HepG2 (cell line): ENCODE data around the gene DPP3. TPM values are rescaled to one million over a fixed set of nuclear protein-coding genes. Genes with fewer than 3 reads are reported as not detected.

Experiments
- AGO1 ChIP-seq: fragments of 200-400 bp; formaldehyde crosslinking; IDR thresholded peaks from 2 replicates; pipeline ENCODE4 v1.6.1; 2017; ENCODE audit warnings: mild to moderate bottlenecking, low read depth, low read length, moderate library complexity; ENCODE audit not compliant: poor library complexity, severe bottlenecking
- AGO2 ChIP-seq: fragments of 200-400 bp; formaldehyde crosslinking; optimal IDR thresholded peaks from 2 replicates; pipeline ENCODE3; 2017; ENCODE audit warnings: mild to moderate bottlenecking, low read depth, low read length, moderate library complexity
- MXI1 ChIP-seq: IDR thresholded peaks from 3 replicates; pipeline ENCODE4 v1.6.1; 2012; ENCODE audit warnings: low read depth, low read length, inconsistent platforms, borderline replicate concordance
- NR2C2 ChIP-seq: sonication (generic); formaldehyde crosslinking; IDR thresholded peaks from 2 replicates; pipeline ENCODE4 v1.4.0; 2020; ENCODE audit warnings: missing genetic modification reagents, mild to moderate bottlenecking, moderate library complexity, borderline replicate concordance
- NR2F1 ChIP-seq, 2 experiments: fragments of 450-650 bp in 1 of 2; formaldehyde crosslinking in 1 of 2; IDR thresholded peaks; 2 replicates each; pipeline versions ENCODE4 v1.5.0 to v1.6.1; 2016 to 2020; ENCODE audit warnings: mild to moderate bottlenecking in 1 of 2, missing compliant biosample characterization in 1 of 2, missing genetic modification reagents in 1 of 2, moderate library complexity in 1 of 2
- SRSF4 ChIP-seq: fragments of 200-400 bp; formaldehyde crosslinking; IDR thresholded peaks from one replicate; pipeline ENCODE4 v1.6.1; 2018; ENCODE audit warnings: mild to moderate bottlenecking, low read depth, low read length, moderate library complexity; ENCODE audit not compliant: poor library complexity, severe bottlenecking
- TGIF2 ChIP-seq: IDR thresholded peaks from 2 replicates; pipeline ENCODE4 v1.6.1; 2016; ENCODE audit warnings: control low read depth, missing compliant biosample characterization
- XRCC5 ChIP-seq: fragments of 200-400 bp; formaldehyde crosslinking; optimal IDR thresholded peaks from 2 replicates; pipeline ENCODE3; 2017; ENCODE audit warnings: mild to moderate bottlenecking, low read length
- ZFP62 ChIP-seq: sonication (generic); formaldehyde crosslinking; IDR thresholded peaks from 2 replicates; pipeline ENCODE4 v1.4.0; 2020; ENCODE audit warnings: missing genetic modification reagents
- ZNF33B ChIP-seq: sonication (generic); formaldehyde crosslinking; IDR thresholded peaks from 2 replicates; pipeline ENCODE4 v1.5.1; 2020; ENCODE audit warnings: mild to moderate bottlenecking, missing genetic modification reagents
- ZNF768 ChIP-seq: sonication (generic); formaldehyde crosslinking; IDR thresholded peaks from 2 replicates; pipeline ENCODE4 v1.4.0; 2020; ENCODE audit warnings: missing genetic modification reagents
- polyA plus RNA-seq, 8 experiments: library from polyadenylated mRNA; depleted of rRNA in 3 of 8; stranded (reverse) in 7 of 8; unstranded in 1 of 8; fragments of >200 nt; fragmentation: Illumina TruSeq in 4 of 8; extraction: Trizol in 4 of 8; gene quantifications; 2 replicates each; pipeline versions ENCODE4 v1.2.1 to v1.2.3, GENCODE V29; 2011 to 2016; ENCODE audit warnings: low read depth in 4 of 8, missing spikeins in 1 of 8, mixed read lengths in 1 of 8; ENCODE audit not compliant: insufficient read depth in 1 of 8
- total RNA-seq, 5 experiments: library from RNA; depleted of rRNA; stranded (reverse); fragments of >200 nt; fragmentation: Illumina TruSeq; extraction: Trizol; gene quantifications; 2 replicates each; pipeline ENCODE4 v1.2.3, GENCODE V29; 2016; ENCODE audit warnings: low read depth in 1 of 5
- TF ChIP-seq, protein P1 (sequence below), 2 experiments: sonication (generic) in 1 of 2; formaldehyde crosslinking in 1 of 2; IDR thresholded peaks; 2 replicates each; pipeline versions ENCODE4 v1.5.1 to v1.6.1; 2011 to 2020; ENCODE audit warnings: borderline replicate concordance in 1 of 2, low read depth in 1 of 2, low read length in 1 of 2, mild to moderate bottlenecking in 1 of 2, missing genetic modification reagents in 1 of 2, moderate library complexity in 1 of 2
- TF ChIP-seq, protein P2 (sequence below): sonication (generic); formaldehyde crosslinking; IDR thresholded peaks from 2 replicates; pipeline ENCODE4 v1.5.1; 2020; ENCODE audit warnings: missing genetic modification reagents, mild to moderate bottlenecking, borderline replicate concordance
- TF ChIP-seq, protein P3 (sequence below): sonication (generic); formaldehyde crosslinking; IDR thresholded peaks from 2 replicates; pipeline ENCODE4 v1.4.0; 2020; ENCODE audit warnings: missing genetic modification reagents
- TF ChIP-seq, protein P4 (sequence below): IDR thresholded peaks from 2 replicates; pipeline ENCODE4 v1.6.1; 2016; ENCODE audit warnings: missing biosample characterization, missing genetic modification reagents, low read depth
- TF ChIP-seq, protein P5 (sequence below): sonication (generic); formaldehyde crosslinking; IDR thresholded peaks from 2 replicates; pipeline ENCODE4 v1.9.0; 2022; ENCODE audit warnings: missing genetic modification reagents, mild to moderate bottlenecking, borderline replicate concordance

The DPP3 gene
- total and polyA plus RNA-seq, 2 of the 13 experiments (the other 11 are each of a cell fraction or from before 2014, with no cell fraction given), result 38.4 to 59.8 TPM

DNA sequence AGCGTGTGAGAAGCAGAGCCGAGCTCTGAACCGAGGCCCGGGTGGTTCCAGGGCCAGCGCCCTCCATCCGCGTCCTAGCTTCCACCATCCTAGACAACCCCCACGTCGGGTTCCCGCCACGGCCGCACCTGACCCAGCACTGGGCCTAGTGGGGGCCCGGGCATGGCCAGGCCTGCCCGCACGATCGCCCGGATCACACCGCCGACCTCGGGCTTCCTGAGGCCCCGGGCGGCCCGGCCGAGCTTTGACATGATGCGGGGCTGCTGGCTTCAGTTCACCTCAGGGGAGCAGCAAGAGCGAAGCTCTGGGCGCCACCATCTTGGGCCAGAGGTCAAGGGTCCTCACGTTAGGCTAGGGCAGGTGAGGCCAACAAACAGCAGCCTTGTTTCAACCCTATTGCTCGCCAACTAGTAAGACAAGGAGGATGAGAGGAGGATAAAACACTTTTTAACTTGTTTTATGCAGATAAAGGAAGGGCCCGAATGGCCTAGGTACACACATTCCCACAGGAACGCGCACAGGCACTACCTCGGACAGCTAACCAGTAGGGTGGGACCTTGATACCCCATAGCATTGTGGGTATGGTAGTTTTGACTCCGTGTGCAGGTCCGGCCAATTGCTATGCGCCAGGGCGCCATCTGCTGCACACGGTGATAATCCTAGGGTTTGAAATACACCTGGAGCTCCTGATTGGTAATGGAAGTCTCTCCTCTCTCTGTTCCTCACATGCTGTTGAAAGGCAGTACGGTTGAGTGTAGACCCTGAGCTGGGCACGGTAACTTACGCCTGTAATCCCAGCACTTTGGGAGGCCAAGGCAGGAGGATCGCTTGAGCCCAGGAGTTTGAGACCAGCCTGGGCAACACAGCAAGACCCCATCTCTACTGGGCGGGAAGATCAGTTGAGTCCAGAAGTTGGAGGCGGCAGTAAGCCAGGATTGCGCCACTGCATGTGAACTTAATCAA, 41.4 kb upstream of the DPP3 start, which contains the start of gene MRPL11 (continued):
- TF ChIP-seq, protein P1, sequence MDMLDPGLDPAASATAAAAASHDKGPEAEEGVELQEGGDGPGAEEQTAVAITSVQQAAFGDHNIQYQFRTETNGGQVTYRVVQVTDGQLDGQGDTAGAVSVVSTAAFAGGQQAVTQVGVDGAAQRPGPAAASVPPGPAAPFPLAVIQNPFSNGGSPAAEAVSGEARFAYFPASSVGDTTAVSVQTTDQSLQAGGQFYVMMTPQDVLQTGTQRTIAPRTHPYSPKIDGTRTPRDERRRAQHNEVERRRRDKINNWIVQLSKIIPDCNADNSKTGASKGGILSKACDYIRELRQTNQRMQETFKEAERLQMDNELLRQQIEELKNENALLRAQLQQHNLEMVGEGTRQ (IDR thresholded peaks at IDR 0.05; ENCODE audit: low read depth, low read length), result no peak
- TF ChIP-seq, protein P1 (CRISPR knock-in tag; IDR thresholded peaks at IDR 0.05; ENCODE audit: borderline replicate concordance), result 0 out of 2 replicates have a peak, but pooled peaks have one; percentile 35
- no peak for TF ChIP-seq XRCC5
- TF ChIP-seq, protein P2, sequence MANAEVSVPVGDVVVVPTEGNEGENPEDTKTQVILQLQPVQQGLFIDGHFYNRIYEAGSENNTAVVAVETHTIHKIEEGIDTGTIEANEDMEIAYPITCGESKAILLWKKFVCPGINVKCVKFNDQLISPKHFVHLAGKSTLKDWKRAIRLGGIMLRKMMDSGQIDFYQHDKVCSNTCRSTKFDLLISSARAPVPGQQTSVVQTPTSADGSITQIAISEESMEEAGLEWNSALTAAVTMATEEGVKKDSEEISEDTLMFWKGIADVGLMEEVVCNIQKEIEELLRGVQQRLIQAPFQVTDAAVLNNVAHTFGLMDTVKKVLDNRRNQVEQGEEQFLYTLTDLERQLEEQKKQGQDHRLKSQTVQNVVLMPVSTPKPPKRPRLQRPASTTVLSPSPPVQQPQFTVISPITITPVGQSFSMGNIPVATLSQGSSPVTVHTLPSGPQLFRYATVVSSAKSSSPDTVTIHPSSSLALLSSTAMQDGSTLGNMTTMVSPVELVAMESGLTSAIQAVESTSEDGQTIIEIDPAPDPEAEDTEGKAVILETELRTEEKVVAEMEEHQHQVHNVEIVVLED (CRISPR knock-in tag), result peak; percentile 74; the same call in 1 of the 2 replicates
- peak; percentile 99 for TF ChIP-seq NR2C2 (CRISPR knock-in tag)
- TF ChIP-seq, protein P3, sequence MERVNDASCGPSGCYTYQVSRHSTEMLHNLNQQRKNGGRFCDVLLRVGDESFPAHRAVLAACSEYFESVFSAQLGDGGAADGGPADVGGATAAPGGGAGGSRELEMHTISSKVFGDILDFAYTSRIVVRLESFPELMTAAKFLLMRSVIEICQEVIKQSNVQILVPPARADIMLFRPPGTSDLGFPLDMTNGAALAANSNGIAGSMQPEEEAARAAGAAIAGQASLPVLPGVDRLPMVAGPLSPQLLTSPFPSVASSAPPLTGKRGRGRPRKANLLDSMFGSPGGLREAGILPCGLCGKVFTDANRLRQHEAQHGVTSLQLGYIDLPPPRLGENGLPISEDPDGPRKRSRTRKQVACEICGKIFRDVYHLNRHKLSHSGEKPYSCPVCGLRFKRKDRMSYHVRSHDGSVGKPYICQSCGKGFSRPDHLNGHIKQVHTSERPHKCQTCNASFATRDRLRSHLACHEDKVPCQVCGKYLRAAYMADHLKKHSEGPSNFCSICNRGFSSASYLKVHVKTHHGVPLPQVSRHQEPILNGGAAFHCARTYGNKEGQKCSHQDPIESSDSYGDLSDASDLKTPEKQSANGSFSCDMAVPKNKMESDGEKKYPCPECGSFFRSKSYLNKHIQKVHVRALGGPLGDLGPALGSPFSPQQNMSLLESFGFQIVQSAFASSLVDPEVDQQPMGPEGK (CRISPR knock-in tag), result no peak
- TF ChIP-seq, protein P4, sequence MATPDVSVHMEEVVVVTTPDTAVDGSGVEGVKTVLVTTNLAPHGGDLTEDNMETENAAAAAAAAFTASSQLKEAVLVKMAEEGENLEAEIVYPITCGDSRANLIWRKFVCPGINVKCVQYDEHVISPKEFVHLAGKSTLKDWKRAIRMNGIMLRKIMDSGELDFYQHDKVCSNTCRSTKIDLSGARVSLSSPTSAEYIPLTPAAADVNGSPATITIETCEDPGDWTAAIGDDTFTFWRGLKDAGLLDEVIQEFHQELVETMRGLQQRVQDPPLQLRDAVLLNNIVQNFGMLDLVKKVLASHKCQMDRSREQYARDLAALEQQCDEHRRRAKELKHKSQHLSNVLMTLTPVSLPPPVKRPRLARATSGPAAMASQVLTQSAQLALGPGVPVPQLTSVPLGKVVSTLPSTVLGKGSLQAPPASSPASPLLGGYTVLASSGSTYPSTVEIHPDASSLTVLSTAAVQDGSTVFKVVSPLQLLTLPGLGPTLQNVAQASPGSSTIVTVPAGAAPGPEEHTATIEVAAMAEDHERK (CRISPR knock-in tag), result no peak
- peak; percentile 11; the same call in 2 of the 3 replicates for TF ChIP-seq MXI1
- no peak for TF ChIP-seq ZFP62
- TF ChIP-seq NR2F1 (CRISPR knock-in tag; IDR thresholded peaks at IDR 0.05), result peak; percentile 90 to 99; a peak in 3 of 4 replicates
- no peak; the same call in 1 of the 2 replicates for TF ChIP-seq TGIF2
- TF ChIP-seq AGO1, result no peak
- TF ChIP-seq ZNF33B (CRISPR knock-in tag), result peak; percentile 30; the same call in 1 of the 2 replicates
- peak; percentile 33; the same call in 1 of the 2 replicates for TF ChIP-seq ZNF768 (CRISPR knock-in tag)
- TF ChIP-seq AGO2, result peak; percentile 47
- TF ChIP-seq, protein P5, sequence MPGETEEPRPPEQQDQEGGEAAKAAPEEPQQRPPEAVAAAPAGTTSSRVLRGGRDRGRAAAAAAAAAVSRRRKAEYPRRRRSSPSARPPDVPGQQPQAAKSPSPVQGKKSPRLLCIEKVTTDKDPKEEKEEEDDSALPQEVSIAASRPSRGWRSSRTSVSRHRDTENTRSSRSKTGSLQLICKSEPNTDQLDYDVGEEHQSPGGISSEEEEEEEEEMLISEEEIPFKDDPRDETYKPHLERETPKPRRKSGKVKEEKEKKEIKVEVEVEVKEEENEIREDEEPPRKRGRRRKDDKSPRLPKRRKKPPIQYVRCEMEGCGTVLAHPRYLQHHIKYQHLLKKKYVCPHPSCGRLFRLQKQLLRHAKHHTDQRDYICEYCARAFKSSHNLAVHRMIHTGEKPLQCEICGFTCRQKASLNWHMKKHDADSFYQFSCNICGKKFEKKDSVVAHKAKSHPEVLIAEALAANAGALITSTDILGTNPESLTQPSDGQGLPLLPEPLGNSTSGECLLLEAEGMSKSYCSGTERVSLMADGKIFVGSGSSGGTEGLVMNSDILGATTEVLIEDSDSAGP (CRISPR knock-in tag), result peak; percentile 86
- no peak for TF ChIP-seq SRSF4
